K562 (cell line): ENCODE results near the gene NACA. TPM values are rescaled to one million over a fixed set of nuclear protein-coding genes. Genes with fewer than 3 reads are reported as not detected.

Experiments
- ASH1L ChIP-seq: fragments of 450-650 bp; IDR thresholded peaks from 2 replicates; pipeline ENCODE4 v1.6.1; 2018; ENCODE audit warnings: borderline replicate concordance, mild to moderate bottlenecking, low read depth; ENCODE audit not compliant: partially characterized antibody
- FOXK2 ChIP-seq, 2 experiments: fragments of 450-650 bp; IDR thresholded peaks in 1 of 2; conservative IDR thresholded peaks in 1 of 2; 2 replicates each; pipeline ENCODE4 v1.6.1; 2016; ENCODE audit warnings: low read depth in 2 of 2, mild to moderate bottlenecking in 1 of 2
- HLTF ChIP-seq: fragments of 450-650 bp; IDR thresholded peaks from 2 replicates; pipeline ENCODE4 v1.6.1; 2016
- HNRNPUL1 ChIP-seq: fragments of 200-400 bp; formaldehyde crosslinking; IDR thresholded peaks from 2 replicates; pipeline ENCODE4 v1.6.1; 2017; ENCODE audit warnings: low read length
- ID3 ChIP-seq, 2 experiments: fragments of 250-450 bp in 1 of 2; fragments of 450-650 bp in 1 of 2; sonication (Bioruptor Pico) in 1 of 2; IDR thresholded peaks; 2 replicates each; pipeline versions ENCODE4 v1.6.1 to v1.8.0; 2016 to 2021; ENCODE audit warnings: mild to moderate bottlenecking in 2 of 2, moderate library complexity in 2 of 2, missing compliant biosample characterization in 1 of 2, missing genetic modification characterization in 1 of 2
- ILK ChIP-seq: fragments of 450-650 bp; IDR thresholded peaks from 2 replicates; pipeline ENCODE4 v1.6.1; 2016; ENCODE audit warnings: missing genetic modification characterization, low read depth, mild to moderate bottlenecking, missing compliant biosample characterization, moderate library complexity, borderline replicate concordance
- KLF13 ChIP-seq: fragments of 450-650 bp; IDR thresholded peaks from 2 replicates; pipeline ENCODE4 v1.6.1; 2016; ENCODE audit warnings: missing genetic modification characterization, low read depth, mild to moderate bottlenecking, missing compliant biosample characterization, moderate library complexity, borderline replicate concordance
- NRF1 ChIP-seq, 2 experiments: fragments of 450-650 bp; IDR thresholded peaks in 1 of 2; conservative IDR thresholded peaks in 1 of 2; 2 replicates each; pipeline ENCODE4 v1.6.1; 2014; ENCODE audit warnings: mild to moderate bottlenecking in 2 of 2
- POLR2AphosphoS2 ChIP-seq: IDR thresholded peaks from 2 replicates; pipeline ENCODE4 v1.6.1; 2012; ENCODE audit warnings: low read length, improper control_type of control experiment
- POU5F1 ChIP-seq: fragments of 150-350 bp; IDR thresholded peaks from 2 replicates; pipeline ENCODE4 v1.6.1; 2014; ENCODE audit warnings: borderline replicate concordance, low read length, low read depth, mild to moderate bottlenecking; ENCODE audit not compliant: partially characterized antibody
- RUNX1 ChIP-seq: sonication (generic); IDR thresholded peaks from 2 replicates; pipeline ENCODE4 v1.6.1; 2016; ENCODE audit warnings: antibody characterized with exemption, low read depth
- SPI1 ChIP-seq: IDR thresholded peaks from 2 replicates; pipeline ENCODE4 v1.6.1; 2011; ENCODE audit warnings: low read depth, low read length, control low read depth, borderline replicate concordance
- XRCC4 ChIP-seq: IDR thresholded peaks from one replicate; pipeline ENCODE4 v1.6.1; 2011; ENCODE audit not compliant: insufficient read depth, insufficient read length; ENCODE audit errors: extremely low read depth
- ZNF318 ChIP-seq, 2 experiments: fragments of 450-650 bp; IDR thresholded peaks; 2 replicates each; pipeline ENCODE4 v1.6.1; 2016; ENCODE audit warnings: mild to moderate bottlenecking in 2 of 2, borderline replicate concordance in 1 of 2, low read depth in 1 of 2, moderate library complexity in 1 of 2
- polyA plus RNA-seq, 8 experiments: library from polyadenylated mRNA; depleted of rRNA in 4 of 8; stranded (reverse) in 5 of 8; unstranded in 3 of 8; fragments of >200 nt; fragmentation: Nextera tagmentation in 2 of 8; fragmentation: Illumina TruSeq in 1 of 8; extraction: Ambion mirVana in 2 of 8; extraction: Trizol in 1 of 8; gene quantifications; 2 replicates each; pipeline versions ENCODE4 v1.2.1 to v1.2.3, GENCODE V29; 2011 to 2014; ENCODE audit warnings: inconsistent platforms in 1 of 8, missing spikeins in 1 of 8
- total RNA-seq, 7 experiments: library from RNA; depleted of rRNA in 6 of 7; stranded (reverse); fragments of >200 nt in 6 of 7; fragmentation: Illumina TruSeq in 2 of 7; extraction: Trizol in 2 of 7; gene quantifications; 2 replicates each; pipeline versions ENCODE4 v1.2.1 to v1.2.3, GENCODE V29; 2011 to 2021; ENCODE audit warnings: low replicate concordance in 1 of 7
- TF ChIP-seq, protein P1 (sequence below): fragments of 450-650 bp; formaldehyde crosslinking; IDR thresholded peaks from 2 replicates; pipeline ENCODE4 v1.4.0; 2020; ENCODE audit warnings: mild to moderate bottlenecking, moderate library complexity

NACA gene
- total and polyA plus RNA-seq, 9 of the 15 experiments (the other 6 are each of a cell fraction or from before 2014, with no cell fraction given): 1,030 to 2,416 (median 1,645) TPM

- peak; percentile 77; the same call in 1 of the 2 replicates for TF ChIP-seq HLTF
- no peak for TF ChIP-seq RUNX1
- no peak for TF ChIP-seq ASH1L
- no peak for TF ChIP-seq ILK (tag)
- TF ChIP-seq, protein P1, sequence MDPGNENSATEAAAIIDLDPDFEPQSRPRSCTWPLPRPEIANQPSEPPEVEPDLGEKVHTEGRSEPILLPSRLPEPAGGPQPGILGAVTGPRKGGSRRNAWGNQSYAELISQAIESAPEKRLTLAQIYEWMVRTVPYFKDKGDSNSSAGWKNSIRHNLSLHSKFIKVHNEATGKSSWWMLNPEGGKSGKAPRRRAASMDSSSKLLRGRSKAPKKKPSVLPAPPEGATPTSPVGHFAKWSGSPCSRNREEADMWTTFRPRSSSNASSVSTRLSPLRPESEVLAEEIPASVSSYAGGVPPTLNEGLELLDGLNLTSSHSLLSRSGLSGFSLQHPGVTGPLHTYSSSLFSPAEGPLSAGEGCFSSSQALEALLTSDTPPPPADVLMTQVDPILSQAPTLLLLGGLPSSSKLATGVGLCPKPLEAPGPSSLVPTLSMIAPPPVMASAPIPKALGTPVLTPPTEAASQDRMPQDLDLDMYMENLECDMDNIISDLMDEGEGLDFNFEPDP (CRISPR knock-in tag): no peak
- no peak for TF ChIP-seq NRF1 (conservative IDR thresholded peaks at IDR 0.05 in 1 of 2, IDR thresholded peaks at IDR 0.05 in 1 of 2)
- TF ChIP-seq FOXK2 (conservative IDR thresholded peaks at IDR 0.05 in 1 of 2, IDR thresholded peaks at IDR 0.05 in 1 of 2; ENCODE audit: low read depth in 2 of 2): no peak
- no peak for TF ChIP-seq ZNF318 (IDR thresholded peaks at IDR 0.05; ENCODE audit: borderline replicate concordance in 1 of 2, low read depth in 1 of 2)
- no peak for TF ChIP-seq SPI1
- TF ChIP-seq XRCC4: no peak
- no peak for TF ChIP-seq ID3 (CRISPR knock-in tag; IDR thresholded peaks at IDR 0.05)
- TF ChIP-seq ID3 (tag; IDR thresholded peaks at IDR 0.05): no peak
- TF ChIP-seq POLR2AphosphoS2: no peak
- TF ChIP-seq KLF13 (tag): no peak
- no peak for TF ChIP-seq POU5F1
- no peak for TF ChIP-seq HNRNPUL1
These were observed 37.6 kb downstream of the NACA start (continued) for GRCh38 chr12:56687223-56688128.
